ENCODE data around the gene MICAL3.

MICAL3 gene

DNA sequence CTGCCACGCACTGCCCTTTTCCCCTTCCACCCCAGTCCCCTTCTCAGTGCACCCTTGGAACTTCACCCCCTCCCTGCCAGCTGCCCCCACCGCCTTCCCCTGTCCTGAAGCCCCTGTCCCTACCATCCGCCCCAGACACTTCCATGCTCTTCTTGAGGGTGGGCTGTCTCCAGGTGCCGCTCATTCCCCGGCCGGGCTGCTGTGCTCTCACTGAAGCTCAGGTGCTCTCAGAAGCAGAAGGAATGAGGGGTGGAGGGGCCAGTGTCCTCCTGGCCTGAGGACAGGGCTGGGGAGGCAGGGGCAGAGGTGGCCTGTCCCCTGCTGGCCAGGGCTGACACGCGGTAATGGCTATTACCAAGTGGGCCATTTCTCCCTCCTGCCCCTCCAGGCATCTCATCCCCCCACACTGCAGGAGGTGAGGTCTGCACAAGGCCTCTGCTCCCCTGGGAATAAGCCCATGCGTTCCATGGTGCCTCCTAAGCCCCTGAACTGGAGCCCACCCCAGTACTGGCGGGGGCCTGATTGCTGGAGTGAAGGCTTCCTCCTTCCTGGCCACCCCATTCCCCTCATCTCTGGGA, 243.5 kb downstream of the MICAL3 start:
- H3K4me3 ChIP-seq (ENCODE audit: low read depth, low read length), result peak overlapping the region; percentile 11; the same call in 1 of the 2 replicates
- TF ChIP-seq, protein P1, sequence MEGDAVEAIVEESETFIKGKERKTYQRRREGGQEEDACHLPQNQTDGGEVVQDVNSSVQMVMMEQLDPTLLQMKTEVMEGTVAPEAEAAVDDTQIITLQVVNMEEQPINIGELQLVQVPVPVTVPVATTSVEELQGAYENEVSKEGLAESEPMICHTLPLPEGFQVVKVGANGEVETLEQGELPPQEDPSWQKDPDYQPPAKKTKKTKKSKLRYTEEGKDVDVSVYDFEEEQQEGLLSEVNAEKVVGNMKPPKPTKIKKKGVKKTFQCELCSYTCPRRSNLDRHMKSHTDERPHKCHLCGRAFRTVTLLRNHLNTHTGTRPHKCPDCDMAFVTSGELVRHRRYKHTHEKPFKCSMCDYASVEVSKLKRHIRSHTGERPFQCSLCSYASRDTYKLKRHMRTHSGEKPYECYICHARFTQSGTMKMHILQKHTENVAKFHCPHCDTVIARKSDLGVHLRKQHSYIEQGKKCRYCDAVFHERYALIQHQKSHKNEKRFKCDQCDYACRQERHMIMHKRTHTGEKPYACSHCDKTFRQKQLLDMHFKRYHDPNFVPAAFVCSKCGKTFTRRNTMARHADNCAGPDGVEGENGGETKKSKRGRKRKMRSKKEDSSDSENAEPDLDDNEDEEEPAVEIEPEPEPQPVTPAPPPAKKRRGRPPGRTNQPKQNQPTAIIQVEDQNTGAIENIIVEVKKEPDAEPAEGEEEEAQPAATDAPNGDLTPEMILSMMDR (IDR thresholded peaks at IDR 0.05; ENCODE audit: low read depth, low read length), result no peak
- peaks cover 36% of the 10 kb centered on the region for H3K4me1 ChIP-seq
- H3K9me3 ChIP-seq, result no peaks in the 10 kb centered on the region
- no peaks in the 10 kb centered on the region for H3K36me3 ChIP-seq
- no peaks in the 10 kb centered on the region for H3K27me3 ChIP-seq
- no peak for DNase-seq

DNA sequence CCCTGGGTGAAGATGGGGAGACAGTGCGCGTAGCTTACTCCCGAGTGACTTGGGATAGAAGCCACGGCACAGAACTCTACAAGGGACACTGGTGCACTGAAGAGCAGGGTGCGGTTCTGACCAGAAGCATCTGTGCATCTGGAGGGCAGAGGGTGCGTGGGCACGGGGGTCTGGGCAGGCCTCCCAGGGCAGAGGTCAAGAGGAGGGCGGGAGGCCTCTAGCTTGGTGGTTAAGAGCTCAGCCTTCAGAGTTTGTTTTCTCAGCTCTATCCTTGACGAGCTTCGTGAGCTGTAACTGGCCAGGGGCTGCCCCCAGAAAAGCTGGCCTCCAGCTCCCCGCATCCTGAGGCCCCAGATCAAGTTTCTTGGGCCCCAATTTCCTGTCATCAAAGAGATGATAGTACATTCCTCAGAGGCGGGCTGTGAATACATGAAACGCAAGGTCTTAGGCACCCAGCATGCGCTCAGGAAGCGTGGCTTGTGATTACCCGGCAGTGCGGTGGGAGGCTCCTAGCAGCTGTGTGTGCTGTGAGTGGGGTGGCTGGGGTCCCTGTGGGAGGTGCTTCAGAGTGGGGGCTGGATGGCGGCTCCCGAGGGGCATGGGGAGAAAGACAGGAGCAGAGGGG, 244.1 kb downstream of the MICAL3 start:
- H3K4me3 ChIP-seq (ENCODE audit: low read depth, low read length), result no peak overlapping the region
- TF ChIP-seq, protein P1 (IDR thresholded peaks at IDR 0.05; ENCODE audit: low read depth, low read length), result no peak
- peaks cover 38% of the 10 kb centered on the region for H3K4me1 ChIP-seq

GRCh38 chr22:17779286-17780115, 244.9 kb downstream of the MICAL3 start:
- Histone ChIP-seq H3K4me1 (peaks cover 43% of the 10 kb centered on the region), H3K9me3 (no peaks in the 10 kb centered on the region), H3K36me3 (no peaks in the 10 kb centered on the region), H3K4me3 (ENCODE audit: low read depth, low read length) (no peak overlapping the region), H3K27me3 (no peaks in the 10 kb centered on the region)
- TF ChIP-seq, protein P1 (IDR thresholded peaks at IDR 0.05; ENCODE audit: low read depth, low read length), result no peak
- DNase-seq, result peak; percentile 53

More for the DNA sequence above, 244.1 kb downstream of the MICAL3 start:
- Histone ChIP-seq H3K9me3 (no peaks in the 10 kb centered on the region), H3K36me3 (no peaks in the 10 kb centered on the region), H3K27me3 (no peaks in the 10 kb centered on the region)
- DNase-seq, result no peak

DNA sequence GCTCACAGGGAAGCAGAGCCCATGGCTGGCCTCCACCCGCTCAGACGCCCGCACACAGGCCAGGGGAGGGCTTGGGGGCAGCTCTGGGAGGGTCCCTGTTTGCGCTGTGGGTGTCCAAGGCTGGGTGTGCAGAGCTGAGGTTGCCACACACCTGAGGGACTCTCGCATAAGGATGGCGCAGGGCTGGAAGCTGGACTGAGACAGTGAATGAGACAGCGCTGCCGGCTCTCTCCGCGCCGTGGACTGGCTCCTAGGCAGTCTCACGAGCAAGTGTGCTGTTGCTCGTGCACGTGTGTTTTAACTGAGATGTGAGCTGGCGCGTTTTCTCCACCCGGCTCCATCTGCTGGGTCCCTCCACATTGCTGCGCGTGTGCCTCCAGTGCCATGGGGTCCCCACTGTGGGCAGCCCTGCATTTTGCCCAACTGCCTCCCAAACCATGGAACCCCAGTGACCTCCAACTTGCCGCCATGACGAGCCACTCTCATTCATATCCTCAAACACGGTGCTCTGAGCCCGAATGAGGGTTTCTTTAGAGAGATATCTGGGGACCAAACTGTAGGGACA, 245.9 kb downstream of the MICAL3 start:
- Histone ChIP-seq H3K9me3 (no peaks in the 10 kb centered on the region), H3K27me3 (no peaks in the 10 kb centered on the region), H3K4me3 (ENCODE audit: low read depth, low read length) (no peak overlapping the region), H3K4me1 (peaks cover 37% of the 10 kb centered on the region), H3K36me3 (no peaks in the 10 kb centered on the region)
- TF ChIP-seq, protein P1 (IDR thresholded peaks at IDR 0.05; ENCODE audit: low read depth, low read length), result no peak
- DNase-seq, result no peak

DNA sequence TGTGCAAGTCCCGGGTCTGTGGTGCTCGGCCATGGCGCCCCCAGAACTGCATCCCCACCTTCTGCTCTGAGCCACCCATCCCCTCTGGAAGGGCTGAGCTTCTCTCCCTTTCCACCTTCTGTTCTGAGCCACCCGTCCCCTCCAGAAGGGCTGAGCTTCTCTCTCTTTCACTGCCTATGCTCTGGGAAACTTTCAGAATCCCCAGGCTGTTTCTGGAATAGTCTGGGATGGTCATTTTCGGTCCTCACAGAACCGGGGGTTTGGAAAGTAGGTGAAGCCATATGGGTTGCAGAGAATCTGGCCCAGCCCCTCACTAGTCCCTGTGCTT, 246.7 kb downstream of the MICAL3 start:
- no peak overlapping the region for H3K4me3 ChIP-seq (ENCODE audit: low read depth, low read length)
- H3K27me3 ChIP-seq, result no peaks in the 10 kb centered on the region
- no peaks in the 10 kb centered on the region for H3K36me3 ChIP-seq
- TF ChIP-seq, protein P1 (IDR thresholded peaks at IDR 0.05; ENCODE audit: low read depth, low read length), result no peak
- no peak for DNase-seq
- no peaks in the 10 kb centered on the region for H3K9me3 ChIP-seq
- H3K4me1 ChIP-seq, result peaks cover 37% of the 10 kb centered on the region

Measured in BE2C (cell line).